GM10248 (cell line): Measurements from ENCODE around the gene MGAT5B.

ENCODE experiments used
- CTCF ChIA-PET: fragments of 300-600 bp; sonication (Branson Sonifier 250); formaldehyde crosslinking; extraction: SDS; loops from one replicate; lab custom pipeline; 2021; ENCODE audit warnings: antibody characterized with exemption; lab: Yijun Ruan, JAX
- POLR2A ChIA-PET: fragments of 350-650 bp; sonication (Branson Sonifier 250); formaldehyde crosslinking; extraction: SDS; loops from one replicate; lab custom pipeline; 2020; ENCODE audit warnings: antibody characterized with exemption; lab: Yijun Ruan, JAX
- DNase-seq: peaks from one replicate; pipeline ENCODE4 v3.0.0; 2012; ENCODE audit errors: extremely low spot score
- CTCF ChIP-seq: IDR thresholded peaks from 2 replicates; pipeline ENCODE4 v1.5.1; 2012; ENCODE audit warnings: mild to moderate bottlenecking, low read depth; ENCODE audit errors: extremely low read depth, missing control alignments, control extremely low read depth

Gene MGAT5B

GRCh38 chr17:76873856-76874255 is 5.7 kb downstream of the MGAT5B start:
- CTCF ChIA-PET: no interaction called here
- no peak for DNase-seq
- POLR2A ChIA-PET: no interaction called here
- no peak for TF ChIP-seq CTCF

GRCh38 chr17:76877437-76877836 is 9.2 kb downstream of the MGAT5B start:
- ChIA-PET CTCF (interaction anchor here (1.0 to 5.9 kb wide), 2 partner anchors 9 to 179 kb away, joined by 4 to 34 read pairs; partner anchors contain the start of gene MGAT5B), POLR2A (no interaction called here)
- no peak for DNase-seq
- TF ChIP-seq CTCF: no peak

GRCh38 chr17:76878568-76878967 is 10.4 kb downstream of the MGAT5B start:
- ChIA-PET CTCF (interaction anchor here (5.9 kb wide), 1 partner anchor 10 kb away, joined by 34 read pairs; the partner anchor contains the start of gene MGAT5B), POLR2A (no interaction called here)
- no peak for TF ChIP-seq CTCF
- DNase-seq: no peak

- DNase-seq: no peak
- ChIA-PET CTCF (interaction anchor here (1.5 to 5.9 kb wide), 3 partner anchors 10 to 187 kb away, joined by 8 to 34 read pairs (median 9); partner anchors contain the start of gene MGAT5B), POLR2A (no interaction called here)
- no peak for TF ChIP-seq CTCF
Measured at GRCh38 chr17:76879254-76879653, 11.1 kb downstream of the MGAT5B start.

GRCh38 chr17:76879691-76880090 is 11.5 kb downstream of the MGAT5B start:
- TF ChIP-seq CTCF: no peak
- ChIA-PET CTCF (interaction anchor here (1.5 to 5.9 kb wide), 3 partner anchors 11 to 187 kb away, joined by 8 to 34 read pairs (median 9); partner anchors contain the start of gene MGAT5B), POLR2A (no interaction called here)
- no peak for DNase-seq

- CTCF ChIA-PET: interaction anchor here (1.5 to 5.9 kb wide), 3 partner anchors 11 to 186 kb away, joined by 8 to 34 read pairs (median 9); partner anchors contain the start of gene MGAT5B
- POLR2A ChIA-PET: no interaction called here
- no peak for TF ChIP-seq CTCF
- DNase-seq: no peak
Measured at GRCh38 chr17:76880268-76880667, 12.1 kb downstream of the MGAT5B start.

- TF ChIP-seq CTCF: no peak
- DNase-seq: no peak
- POLR2A ChIA-PET: no interaction called here
- CTCF ChIA-PET: interaction anchor here (1.5 to 5.9 kb wide), 2 partner anchors 12 to 186 kb away, joined by 8 to 34 read pairs; partner anchors contain the start of gene MGAT5B
Measured at GRCh38 chr17:76880971-76881370, 12.8 kb downstream of the MGAT5B start.
